ENCODE data around the gene BMAL1.

Gene BMAL1

DNA sequence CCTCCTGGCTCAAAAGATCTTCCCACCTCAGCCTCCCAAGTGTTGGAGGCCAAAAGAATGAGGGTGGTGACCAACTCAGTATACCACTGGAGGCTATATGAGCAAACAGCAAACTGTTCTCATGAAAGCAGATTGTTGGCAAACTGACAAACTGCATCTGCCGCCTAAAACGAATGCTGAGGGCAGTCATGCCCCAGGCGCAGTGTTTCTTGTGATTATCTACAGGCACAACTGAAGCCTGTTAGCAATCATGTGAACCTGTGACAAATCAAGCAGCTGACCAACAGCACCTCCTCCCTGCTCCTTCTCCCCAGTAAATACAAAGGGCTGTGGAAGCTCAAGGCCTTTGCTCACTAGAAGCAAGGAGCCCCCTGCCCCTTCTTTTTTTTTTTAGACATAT lies 137.6 kb downstream of the BMAL1 start:
- H3K4me3 ChIP-seq (ENCODE audit: low read length) = no peak overlapping the region
- TF ChIP-seq, protein P1, sequence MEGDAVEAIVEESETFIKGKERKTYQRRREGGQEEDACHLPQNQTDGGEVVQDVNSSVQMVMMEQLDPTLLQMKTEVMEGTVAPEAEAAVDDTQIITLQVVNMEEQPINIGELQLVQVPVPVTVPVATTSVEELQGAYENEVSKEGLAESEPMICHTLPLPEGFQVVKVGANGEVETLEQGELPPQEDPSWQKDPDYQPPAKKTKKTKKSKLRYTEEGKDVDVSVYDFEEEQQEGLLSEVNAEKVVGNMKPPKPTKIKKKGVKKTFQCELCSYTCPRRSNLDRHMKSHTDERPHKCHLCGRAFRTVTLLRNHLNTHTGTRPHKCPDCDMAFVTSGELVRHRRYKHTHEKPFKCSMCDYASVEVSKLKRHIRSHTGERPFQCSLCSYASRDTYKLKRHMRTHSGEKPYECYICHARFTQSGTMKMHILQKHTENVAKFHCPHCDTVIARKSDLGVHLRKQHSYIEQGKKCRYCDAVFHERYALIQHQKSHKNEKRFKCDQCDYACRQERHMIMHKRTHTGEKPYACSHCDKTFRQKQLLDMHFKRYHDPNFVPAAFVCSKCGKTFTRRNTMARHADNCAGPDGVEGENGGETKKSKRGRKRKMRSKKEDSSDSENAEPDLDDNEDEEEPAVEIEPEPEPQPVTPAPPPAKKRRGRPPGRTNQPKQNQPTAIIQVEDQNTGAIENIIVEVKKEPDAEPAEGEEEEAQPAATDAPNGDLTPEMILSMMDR (conservative IDR thresholded peaks at IDR 0.05; ENCODE audit: low read depth, low read length) = no peak
- DNase-seq (ENCODE audit: low read depth) = no peak

- H3K4me3 ChIP-seq (ENCODE audit: low read length) = no peak overlapping the region
- TF ChIP-seq, protein P1 (conservative IDR thresholded peaks at IDR 0.05; ENCODE audit: low read depth, low read length) = no peak
- no peak for DNase-seq (ENCODE audit: low read depth)
Observed at GRCh38 chr11:13421561-13421960, 144.0 kb downstream of the BMAL1 start.

- TF ChIP-seq, protein P1 (conservative IDR thresholded peaks at IDR 0.05; ENCODE audit: low read depth, low read length) = no peak
- H3K4me3 ChIP-seq (ENCODE audit: low read length) = no peak overlapping the region
- DNase-seq (ENCODE audit: low read depth) = no peak
Observed at GRCh38 chr11:13423372-13423771, 145.8 kb downstream of the BMAL1 start.

DNA sequence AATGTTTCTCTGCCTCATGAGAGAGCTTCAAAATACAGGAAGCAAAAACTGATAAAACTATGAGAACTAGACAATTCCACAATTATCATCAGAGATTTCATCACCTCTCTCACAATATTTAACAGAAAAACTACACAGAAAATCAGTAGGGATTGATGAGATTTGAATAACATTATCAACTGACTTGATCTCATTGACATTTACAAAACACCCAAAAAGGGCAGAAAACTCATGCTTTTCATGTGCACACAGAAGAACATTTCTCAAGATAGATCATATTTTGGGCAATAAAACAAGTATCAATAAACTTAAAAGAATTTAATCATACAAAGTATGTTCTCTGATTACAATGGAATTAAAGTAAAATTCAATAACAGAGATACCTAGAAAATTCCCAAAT lies 149.8 kb downstream of the BMAL1 start:
- no peak for DNase-seq (ENCODE audit: low read depth)
- H3K4me3 ChIP-seq (ENCODE audit: low read length) = no peak overlapping the region
- TF ChIP-seq, protein P1 (conservative IDR thresholded peaks at IDR 0.05; ENCODE audit: low read depth, low read length) = no peak

GRCh38 chr11:13429288-13429687 lies 151.7 kb downstream of the BMAL1 start:
- no peak for DNase-seq (ENCODE audit: low read depth)
- H3K4me3 ChIP-seq (ENCODE audit: low read length) = no peak overlapping the region
- TF ChIP-seq, protein P1 (conservative IDR thresholded peaks at IDR 0.05; ENCODE audit: low read depth, low read length) = no peak

- H3K4me3 ChIP-seq (ENCODE audit: low read length) = no peak overlapping the region
- no peak for DNase-seq (ENCODE audit: low read depth)
- TF ChIP-seq, protein P1 (conservative IDR thresholded peaks at IDR 0.05; ENCODE audit: low read depth, low read length) = no peak
Observed at GRCh38 chr11:13429836-13430235, 152.2 kb downstream of the BMAL1 start.

- H3K4me3 ChIP-seq (ENCODE audit: low read length) = no peak overlapping the region
- no peak for DNase-seq (ENCODE audit: low read depth)
- TF ChIP-seq, protein P1 (conservative IDR thresholded peaks at IDR 0.05; ENCODE audit: low read depth, low read length) = no peak
Observed at GRCh38 chr11:13433437-13433836, 155.8 kb downstream of the BMAL1 start.
